Hepatocyte (in vitro differentiated cells): Measurements from ENCODE around the gene FPGS.

Experiments
- EZH2 ChIP-seq: fragments of 200-600 bp; sonication (generic); IDR thresholded peaks from 2 replicates; pipeline ENCODE4 v1.6.1; 2016; ENCODE audit warnings: antibody characterized with exemption, mild to moderate bottlenecking, borderline replicate concordance
- TF ChIP-seq, protein P1 (sequence below): fragments of 200-600 bp; sonication (generic); IDR thresholded peaks from 2 replicates; pipeline ENCODE4 v1.5.1; 2016; ENCODE audit warnings: antibody characterized with exemption, mild to moderate bottlenecking; ENCODE audit not compliant: poor library complexity

GRCh38 chr9:127837346-127837745, 34.7 kb downstream of the FPGS start:
- TF ChIP-seq, protein P1, sequence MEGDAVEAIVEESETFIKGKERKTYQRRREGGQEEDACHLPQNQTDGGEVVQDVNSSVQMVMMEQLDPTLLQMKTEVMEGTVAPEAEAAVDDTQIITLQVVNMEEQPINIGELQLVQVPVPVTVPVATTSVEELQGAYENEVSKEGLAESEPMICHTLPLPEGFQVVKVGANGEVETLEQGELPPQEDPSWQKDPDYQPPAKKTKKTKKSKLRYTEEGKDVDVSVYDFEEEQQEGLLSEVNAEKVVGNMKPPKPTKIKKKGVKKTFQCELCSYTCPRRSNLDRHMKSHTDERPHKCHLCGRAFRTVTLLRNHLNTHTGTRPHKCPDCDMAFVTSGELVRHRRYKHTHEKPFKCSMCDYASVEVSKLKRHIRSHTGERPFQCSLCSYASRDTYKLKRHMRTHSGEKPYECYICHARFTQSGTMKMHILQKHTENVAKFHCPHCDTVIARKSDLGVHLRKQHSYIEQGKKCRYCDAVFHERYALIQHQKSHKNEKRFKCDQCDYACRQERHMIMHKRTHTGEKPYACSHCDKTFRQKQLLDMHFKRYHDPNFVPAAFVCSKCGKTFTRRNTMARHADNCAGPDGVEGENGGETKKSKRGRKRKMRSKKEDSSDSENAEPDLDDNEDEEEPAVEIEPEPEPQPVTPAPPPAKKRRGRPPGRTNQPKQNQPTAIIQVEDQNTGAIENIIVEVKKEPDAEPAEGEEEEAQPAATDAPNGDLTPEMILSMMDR, result no peak
- TF ChIP-seq EZH2, result no peak
